Lower lobe of right lung (tissue), 2 donors: ENCODE measurements around the gene IMP4. TPM values are rescaled to one million over a fixed set of nuclear protein-coding genes. Genes with fewer than 3 reads are reported as not detected.

Experiments used
- ATAC-seq, 2 donors: fragments of 200-7000 bp; cut with Tn5 transposase; one replicate each; pipeline ENCODE4 v1.9.1; 2020 to 2022; ENCODE audit warnings: mild to moderate bottlenecking in 2 of 2, moderate library complexity in 2 of 2
- DNase-seq: peaks from one replicate; pipeline ENCODE4 v3.0.0-alpha.2; 2020
- H3K27ac ChIP-seq: fragments of 200-600 bp; one replicate; pipeline ENCODE4 v1.8.0; 2022
- H3K27me3 ChIP-seq: fragments of 200-600 bp; one replicate; pipeline ENCODE4 v1.8.0; 2022; ENCODE audit warnings: low read depth
- H3K36me3 ChIP-seq: fragments of 200-600 bp; one replicate; pipeline ENCODE4 v1.8.0; 2022; ENCODE audit warnings: mild to moderate bottlenecking
- H3K4me1 ChIP-seq: fragments of 200-600 bp; one replicate; pipeline ENCODE4 v1.8.0; 2022
- H3K4me3 ChIP-seq: fragments of 200-600 bp; one replicate; pipeline ENCODE4 v1.8.0; 2022; ENCODE audit warnings: mild to moderate bottlenecking
- H3K9me3 ChIP-seq: fragments of 200-600 bp; one replicate; pipeline ENCODE4 v1.8.0; 2022
- CTCF ChIP-seq: fragments of 200-600 bp; IDR thresholded peaks from one replicate; pipeline ENCODE4 v1.8.0; 2022; ENCODE audit warnings: antibody characterized with exemption, mild to moderate bottlenecking
- intact Hi-C: fragments of 100-400 bp; cut with DNase I; formaldehyde crosslinking; loops from one replicate; pipeline ENCODE4 v1.11.0; 2022
- total RNA-seq: library from RNA; stranded (reverse); fragmentation: NEBNext Ultra II Directional; extraction: Animal tissue kit (Norgen Biotek cat#: 25700); gene quantifications from one replicate; pipeline ENCODE4 v1.2.1, GENCODE V29; 2021
- donor health status: DM: no; HTN: yes; CAD: no; lungs with severe emphysema.

IMP4 gene
- total RNA-seq, 1 donor from 2014 or later, result 55.9 TPM

DNA sequence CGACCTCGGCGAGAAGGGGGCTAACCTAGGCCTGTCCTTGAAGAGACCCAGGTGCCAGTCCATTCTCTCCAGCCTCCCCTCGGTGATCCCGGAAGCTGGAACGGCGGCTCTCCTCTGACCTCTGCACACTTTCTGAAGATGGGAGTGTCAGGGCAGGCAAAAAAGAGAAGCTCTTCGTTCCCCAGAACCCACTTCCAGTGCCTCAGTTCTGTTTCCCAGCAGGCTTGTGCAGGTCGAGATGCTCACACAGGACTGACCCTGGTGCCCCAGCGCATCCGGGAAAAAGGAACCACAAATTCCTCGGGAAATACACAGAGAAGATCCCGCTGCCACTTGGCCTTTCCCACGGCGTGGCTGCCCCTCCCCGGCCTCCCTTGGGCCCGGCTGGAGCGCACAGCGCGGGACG, 12.5 kb downstream of the IMP4 start:
- peak overlapping the region; percentile 91 for H3K27ac ChIP-seq
- no peaks in the 10 kb centered on the region for H3K36me3 ChIP-seq
- peak overlapping the region; percentile 76 for H3K4me3 ChIP-seq
- intact Hi-C loops, result no loop called here
- H3K9me3 ChIP-seq, result no peaks in the 10 kb centered on the region
- no peaks in the 10 kb centered on the region for H3K27me3 ChIP-seq
- peaks cover 34% of the 10 kb centered on the region for H3K4me1 ChIP-seq
- DNase-seq (no peak), ATAC-seq (peak; percentile 39 to 41)
- no peak for TF ChIP-seq CTCF

GRCh38 chr2:130355578-130356431, 13.1 kb downstream of the IMP4 start, which contains the start of gene PTPN18:
PTPN18 (plus strand) TSS chr2:130356056; CDS start chr2:130356108, 52 bp downstream.
- ATAC-seq (peak; percentile 98 to 99), DNase-seq (peak; percentile 97)
- peak within 1 kb of the TSS; percentile 76 for H3K4me3 ChIP-seq
- H3K4me1 ChIP-seq, result peaks cover 34% of the 10 kb centered on the region
- intact Hi-C loops, result no loop called here
- H3K27me3 ChIP-seq, result no peaks in the 10 kb centered on the region
- H3K9me3 ChIP-seq, result no peaks in the 10 kb centered on the region
- no peaks in the 10 kb centered on the region for H3K36me3 ChIP-seq
- TF ChIP-seq CTCF, result peak; percentile 67
- peak within 1 kb of the TSS; percentile 91 for H3K27ac ChIP-seq

GRCh38 chr2:130357864-130358263, 15.2 kb downstream of the IMP4 start:
- peaks cover 30% of the 10 kb centered on the region for H3K4me1 ChIP-seq
- TF ChIP-seq CTCF, result no peak
- H3K27ac ChIP-seq, result no peak overlapping the region
- no peaks in the 10 kb centered on the region for H3K27me3 ChIP-seq
- no peak overlapping the region for H3K4me3 ChIP-seq
- DNase-seq (no peak), ATAC-seq (no peak)
- H3K36me3 ChIP-seq, result no peaks in the 10 kb centered on the region
- intact Hi-C loops, result no loop called here
- H3K9me3 ChIP-seq, result no peaks in the 10 kb centered on the region

DNA sequence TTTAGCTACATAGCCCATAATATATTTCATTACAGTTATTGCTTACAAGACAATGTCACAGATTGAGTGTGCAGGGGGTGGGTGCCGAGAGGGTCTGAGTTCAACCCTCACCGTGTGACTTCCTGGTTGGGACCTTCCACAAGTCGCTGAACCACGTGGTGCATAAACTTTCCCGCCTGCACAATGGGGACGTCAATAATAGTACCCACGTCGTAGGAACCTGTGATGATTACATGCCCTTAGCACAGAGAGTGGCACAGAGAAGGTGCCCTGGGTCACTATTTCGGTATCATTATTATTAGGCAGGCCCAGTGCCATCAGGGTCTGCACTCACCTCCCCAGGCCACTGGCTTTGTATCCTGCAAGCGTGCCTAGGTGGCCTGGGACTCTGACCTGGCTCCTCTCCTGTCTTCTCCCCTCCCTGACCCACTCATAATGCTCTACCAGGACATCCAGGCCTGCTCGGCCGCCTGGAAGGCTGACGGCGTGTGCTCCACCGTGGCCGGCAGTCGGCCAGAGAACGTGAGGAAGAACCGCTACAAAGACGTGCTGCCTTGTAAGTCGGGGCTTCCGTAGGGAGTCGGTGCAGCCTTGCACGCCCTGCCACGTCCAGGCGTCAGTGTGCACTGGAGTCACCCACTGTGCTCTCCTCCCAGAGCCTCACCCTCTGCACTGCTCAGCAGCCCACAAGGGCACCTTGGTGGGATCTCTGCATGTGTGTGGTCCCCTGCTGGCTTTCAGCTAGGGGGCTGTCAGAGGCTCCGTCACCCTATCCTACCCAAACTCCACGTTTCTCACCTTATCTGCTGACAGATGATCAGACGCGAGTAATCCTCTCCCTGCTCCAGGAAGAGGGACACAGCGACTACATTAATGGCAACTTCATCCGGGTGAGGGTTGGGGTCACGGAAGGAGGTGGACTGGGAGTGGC, 16.0 kb downstream of the IMP4 start:
- TF ChIP-seq CTCF, result no peak
- no peaks in the 10 kb centered on the region for H3K9me3 ChIP-seq
- intact Hi-C loops, result no loop called here
- H3K4me1 ChIP-seq, result peaks cover 24% of the 10 kb centered on the region
- H3K4me3 ChIP-seq, result no peak overlapping the region
- DNase-seq, result no peak
- H3K27me3 ChIP-seq, result no peaks in the 10 kb centered on the region
- no peak overlapping the region for H3K27ac ChIP-seq
- no peak for ATAC-seq
- H3K36me3 ChIP-seq, result no peaks in the 10 kb centered on the region

GRCh38 chr2:130359466-130359865, 16.8 kb downstream of the IMP4 start:
- H3K4me3 ChIP-seq, result no peak overlapping the region
- no peaks in the 10 kb centered on the region for H3K27me3 ChIP-seq
- H3K27ac ChIP-seq, result no peak overlapping the region
- no peak for ATAC-seq
- H3K9me3 ChIP-seq, result no peaks in the 10 kb centered on the region
- peaks cover 17% of the 10 kb centered on the region for H3K4me1 ChIP-seq
- DNase-seq, result no peak
- intact Hi-C loops, result no loop called here
- no peak for TF ChIP-seq CTCF
- no peaks in the 10 kb centered on the region for H3K36me3 ChIP-seq
